CD4-positive, CD25-positive, alpha-beta regulatory T cell (primary cell): ENCODE measurements around the gene DPH1. TPM values are rescaled to one million over a fixed set of nuclear protein-coding genes. Genes with fewer than 3 reads are reported as not detected.

Experiments
- ATAC-seq, 2 donors: fragments of 150-1000 bp; cut with Tn5 transposase; one replicate each; pipeline ENCODE4 v1.10.0; 2021; ENCODE audit warnings: low read depth in 2 of 2, moderate number of reproducible peaks in 2 of 2, moderate library complexity in 1 of 2
- DNase-seq, 3 donors: peaks; one replicate each; pipeline versions ENCODE4 v3.0.0 to v3.0.0-alpha.2; 2012 to 2022; ENCODE audit warnings: mixed read lengths in 1 of 3
- H3K27ac ChIP-seq: one replicate; pipeline ENCODE4 v1.7.0; 2013; ENCODE audit warnings: mild to moderate bottlenecking, low read length; ENCODE audit not compliant: insufficient read depth, poor library complexity, severe bottlenecking
- H3K27me3 ChIP-seq: one replicate; pipeline ENCODE4 v1.7.0; 2013; ENCODE audit warnings: low read length; ENCODE audit not compliant: control insufficient read depth, insufficient read depth
- H3K36me3 ChIP-seq: one replicate; pipeline ENCODE4 v1.7.0; 2013; ENCODE audit warnings: mild to moderate bottlenecking, low read length, moderate library complexity; ENCODE audit not compliant: control insufficient read depth, insufficient read depth
- H3K4me1 ChIP-seq: 2 replicates; pipeline ENCODE4 v1.7.0; 2013; ENCODE audit warnings: mild to moderate bottlenecking, low read length; ENCODE audit not compliant: insufficient read depth, control insufficient read depth, poor library complexity, severe bottlenecking
- H3K4me3 ChIP-seq: one replicate; pipeline ENCODE4 v1.7.0; 2013; ENCODE audit warnings: low read depth, mild to moderate bottlenecking, low read length, moderate library complexity
- H3K9me3 ChIP-seq, 2 experiments: 1 replicate in 1 of 2; 2 replicates in 1 of 2; pipeline ENCODE4 v1.7.0; 2013; ENCODE audit warnings: low read length in 2 of 2, mild to moderate bottlenecking in 1 of 2, moderate library complexity in 1 of 2; ENCODE audit not compliant: control insufficient read depth in 2 of 2
- H3K27ac Mint-ChIP-seq, 3 donors: one replicate each; pipeline ENCODE4 v1.8.0; 2020 to 2022; ENCODE audit warnings: mild to moderate bottlenecking in 3 of 3, mixed read lengths in 3 of 3, moderate library complexity in 2 of 3
- H3K27me3 Mint-ChIP-seq: one replicate; pipeline ENCODE4 v1.8.0; 2022; ENCODE audit warnings: mild to moderate bottlenecking, mixed read lengths
- H3K36me3 Mint-ChIP-seq: one replicate; pipeline ENCODE4 v1.8.0; 2020; ENCODE audit warnings: mixed read lengths
- H3K4me1 Mint-ChIP-seq, 4 donors: one replicate each; pipeline ENCODE4 v1.8.0; 2020 to 2022; ENCODE audit warnings: mixed read lengths in 4 of 4, mild to moderate bottlenecking in 1 of 4
- H3K4me3 Mint-ChIP-seq, 4 donors: one replicate each; pipeline ENCODE4 v1.8.0; 2020 to 2022; ENCODE audit warnings: mild to moderate bottlenecking in 4 of 4, mixed read lengths in 4 of 4, moderate library complexity in 3 of 4
- H3K9me3 Mint-ChIP-seq, 7 donors: one replicate each; pipeline ENCODE4 v1.8.0; 2020 to 2022; ENCODE audit warnings: mixed read lengths in 7 of 7, mild to moderate bottlenecking in 3 of 7, moderate library complexity in 2 of 7
- polyA plus RNA-seq, 4 donors: library from polyadenylated mRNA; unstranded; fragments of 300-500 nt; fragmentation: Illumina TruSeq; gene quantifications; one replicate each; pipeline ENCODE4 v1.2.3, GENCODE V29; 2021
- total RNA-seq: library from RNA; stranded (reverse); gene quantifications from one replicate; pipeline ENCODE4 v1.2.3, GENCODE V29; 2022

Gene DPH1
- total and polyA plus RNA-seq, 5 donors from 2014 or later = 32.4 to 70.0 (median 38.2) TPM

- H3K4me3 Mint-ChIP-seq = peak overlapping the region in 1 of 4 donors; percentile 86
- H3K27ac Mint-ChIP-seq = no peak overlapping the region
These were observed 5.0 kb downstream of the DPH1 start for GRCh38 chr17:2034806-2035540.

GRCh38 chr17:2035541-2036488 is 5.9 kb downstream of the DPH1 start:
- peaks cover 12% of the 10 kb centered on the region for H3K4me1 ChIP-seq
- H3K4me1 Mint-ChIP-seq = peaks cover 2 to 24% (median 8%) of the 10 kb centered on the region in 4 donors
- no peaks in the 10 kb centered on the region for H3K9me3 ChIP-seq
- H3K4me3 ChIP-seq = no peak overlapping the region
- H3K4me3 Mint-ChIP-seq = no peak overlapping the region
- H3K27ac Mint-ChIP-seq = no peak overlapping the region
- H3K36me3 Mint-ChIP-seq = peaks cover 19% of the 10 kb centered on the region
- no peak overlapping the region for H3K27ac ChIP-seq
- no peaks in the 10 kb centered on the region for H3K27me3 ChIP-seq
- ATAC-seq = no peak
- H3K36me3 ChIP-seq = peaks cover 25% of the 10 kb centered on the region
- peaks cover 0 to 2% (median 0%) of the 10 kb centered on the region in 7 donors for H3K9me3 Mint-ChIP-seq
- no peaks in the 10 kb centered on the region for H3K27me3 Mint-ChIP-seq
- DNase-seq = no peak

More at GRCh38 chr17:2034806-2035540, 5.0 kb downstream of the DPH1 start:
- ATAC-seq = no peak
- Histone ChIP-seq H3K27me3 (no peaks in the 10 kb centered on the region), H3K36me3 (peaks cover 25% of the 10 kb centered on the region), H3K4me1 (peaks cover 17% of the 10 kb centered on the region), H3K4me3 (no peak overlapping the region), H3K9me3 (no peaks in the 10 kb centered on the region), H3K27ac (no peak overlapping the region)
- Mint-ChIP-seq H3K27me3 (no peaks in the 10 kb centered on the region), H3K4me1 (peaks cover 8 to 27% (median 13%) of the 10 kb centered on the region in 4 donors), H3K9me3 (no peaks in the 10 kb centered on the region), H3K36me3 (peaks cover 19% of the 10 kb centered on the region)
- DNase-seq = no peak

GRCh38 chr17:2037155-2037554 is 7.2 kb downstream of the DPH1 start:
- no peaks in the 10 kb centered on the region for H3K9me3 ChIP-seq
- H3K4me1 Mint-ChIP-seq = peaks cover 0 to 22% (median 3%) of the 10 kb centered on the region in 4 donors
- H3K4me3 Mint-ChIP-seq = peak overlapping the region in 1 of 4 donors; percentile 73
- H3K27me3 ChIP-seq = no peaks in the 10 kb centered on the region
- no peak for ATAC-seq
- H3K27me3 Mint-ChIP-seq = no peaks in the 10 kb centered on the region
- peaks cover 19% of the 10 kb centered on the region for H3K36me3 Mint-ChIP-seq
- H3K27ac Mint-ChIP-seq = no peak overlapping the region
- H3K36me3 ChIP-seq = peaks cover 25% of the 10 kb centered on the region
- no peak for DNase-seq
- peaks cover 11% of the 10 kb centered on the region for H3K4me1 ChIP-seq
- peaks cover 0 to 2% (median 0%) of the 10 kb centered on the region in 7 donors for H3K9me3 Mint-ChIP-seq
- no peak overlapping the region for H3K27ac ChIP-seq
- no peak overlapping the region for H3K4me3 ChIP-seq

GRCh38 chr17:2040219-2040827 is 10.4 kb downstream of the DPH1 start:
- Mint-ChIP-seq H3K27ac (peak overlapping the region in 2 of 3 donors; percentile 56 to 74), H3K36me3 (peaks cover 20% of the 10 kb centered on the region), H3K9me3 (peaks cover 0 to 2% (median 0%) of the 10 kb centered on the region in 7 donors), H3K27me3 (no peaks in the 10 kb centered on the region), H3K4me1 (peaks cover 5 to 29% (median 17%) of the 10 kb centered on the region in 4 donors), H3K4me3 (peak overlapping the region; percentile 32 to 94 (median 74))
- no peak for ATAC-seq
- no peak for DNase-seq
- no peak overlapping the region for H3K27ac ChIP-seq
- H3K9me3 ChIP-seq = no peaks in the 10 kb centered on the region
- H3K36me3 ChIP-seq = peaks cover 25% of the 10 kb centered on the region
- peaks cover 18% of the 10 kb centered on the region for H3K4me1 ChIP-seq
- H3K4me3 ChIP-seq = no peak overlapping the region
- no peaks in the 10 kb centered on the region for H3K27me3 ChIP-seq

GRCh38 chr17:2040942-2041560 is 11.1 kb downstream of the DPH1 start:
- Histone ChIP-seq H3K9me3 (no peaks in the 10 kb centered on the region), H3K4me1 (peaks cover 18% of the 10 kb centered on the region), H3K4me3 (no peak overlapping the region), H3K27ac (peak overlapping the region; percentile 87), H3K36me3 (peaks cover 24% of the 10 kb centered on the region), H3K27me3 (no peaks in the 10 kb centered on the region)
- Mint-ChIP-seq H3K9me3 (peaks cover 0 to 2% (median 0%) of the 10 kb centered on the region in 7 donors), H3K4me1 (peaks cover 5 to 29% (median 17%) of the 10 kb centered on the region in 4 donors), H3K27me3 (no peaks in the 10 kb centered on the region), H3K27ac (peak overlapping the region in 2 of 3 donors; percentile 56), H3K4me3 (peak overlapping the region; percentile 32 to 94 (median 74)), H3K36me3 (peaks cover 20% of the 10 kb centered on the region)
- ATAC-seq (no peak), DNase-seq (no peak)

GRCh38 chr17:2041561-2042389 is 11.8 kb downstream of the DPH1 start, which contains the start of gene OVCA2:
Gene OVCA2 (plus strand): TSS chr17:2042022. CDS start chr17:2042048, 26 bp downstream.
- Mint-ChIP-seq H3K27me3 (no peaks in the 10 kb centered on the region), H3K9me3 (peaks cover 0 to 2% (median 0%) of the 10 kb centered on the region in 7 donors), H3K36me3 (peaks cover 17% of the 10 kb centered on the region), H3K4me3 (peak within 1 kb of the TSS; percentile 89 to 94 (median 92)), H3K4me1 (peaks cover 5 to 29% (median 17%) of the 10 kb centered on the region in 4 donors), H3K27ac (peak within 1 kb of the TSS; percentile 84 to 93 (median 85))
- H3K9me3 ChIP-seq = no peaks in the 10 kb centered on the region
- ATAC-seq (peak; percentile 91 to 94), DNase-seq (peak; percentile 96 to 97 (median 96))
- H3K27me3 ChIP-seq = no peaks in the 10 kb centered on the region
- H3K4me1 ChIP-seq = peaks cover 18% of the 10 kb centered on the region
- H3K4me3 ChIP-seq = peak within 1 kb of the TSS; percentile 80
- H3K27ac ChIP-seq = peak within 1 kb of the TSS; percentile 87
- peaks cover 16% of the 10 kb centered on the region for H3K36me3 ChIP-seq
